AG09309 (cell line): ENCODE results near the gene MME.

ENCODE experiments used
- DNase-seq: peaks from one replicate; pipeline ENCODE4 v3.0.0-alpha.2; 2010; ENCODE audit warnings: low read depth
- H3K4me3 ChIP-seq: 2 replicates; pipeline ENCODE4 v1.5.1; 2011; ENCODE audit warnings: mild to moderate bottlenecking, low read depth, low read length, moderate library complexity; ENCODE audit not compliant: control insufficient read depth
- TF ChIP-seq, protein P1 (sequence below): IDR thresholded peaks from 2 replicates; pipeline ENCODE4 v1.5.1; 2011; ENCODE audit warnings: mild to moderate bottlenecking, low read depth, low read length, inconsistent platforms; ENCODE audit not compliant: insufficient read depth, control insufficient read depth; ENCODE audit errors: missing control alignments

The MME gene

GRCh38 chr3:155230382-155230781 is 150.3 kb downstream of the MME start:
- peak; percentile 81 for DNase-seq
- TF ChIP-seq, protein P1, sequence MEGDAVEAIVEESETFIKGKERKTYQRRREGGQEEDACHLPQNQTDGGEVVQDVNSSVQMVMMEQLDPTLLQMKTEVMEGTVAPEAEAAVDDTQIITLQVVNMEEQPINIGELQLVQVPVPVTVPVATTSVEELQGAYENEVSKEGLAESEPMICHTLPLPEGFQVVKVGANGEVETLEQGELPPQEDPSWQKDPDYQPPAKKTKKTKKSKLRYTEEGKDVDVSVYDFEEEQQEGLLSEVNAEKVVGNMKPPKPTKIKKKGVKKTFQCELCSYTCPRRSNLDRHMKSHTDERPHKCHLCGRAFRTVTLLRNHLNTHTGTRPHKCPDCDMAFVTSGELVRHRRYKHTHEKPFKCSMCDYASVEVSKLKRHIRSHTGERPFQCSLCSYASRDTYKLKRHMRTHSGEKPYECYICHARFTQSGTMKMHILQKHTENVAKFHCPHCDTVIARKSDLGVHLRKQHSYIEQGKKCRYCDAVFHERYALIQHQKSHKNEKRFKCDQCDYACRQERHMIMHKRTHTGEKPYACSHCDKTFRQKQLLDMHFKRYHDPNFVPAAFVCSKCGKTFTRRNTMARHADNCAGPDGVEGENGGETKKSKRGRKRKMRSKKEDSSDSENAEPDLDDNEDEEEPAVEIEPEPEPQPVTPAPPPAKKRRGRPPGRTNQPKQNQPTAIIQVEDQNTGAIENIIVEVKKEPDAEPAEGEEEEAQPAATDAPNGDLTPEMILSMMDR = no peak
- H3K4me3 ChIP-seq = no peak overlapping the region

DNA sequence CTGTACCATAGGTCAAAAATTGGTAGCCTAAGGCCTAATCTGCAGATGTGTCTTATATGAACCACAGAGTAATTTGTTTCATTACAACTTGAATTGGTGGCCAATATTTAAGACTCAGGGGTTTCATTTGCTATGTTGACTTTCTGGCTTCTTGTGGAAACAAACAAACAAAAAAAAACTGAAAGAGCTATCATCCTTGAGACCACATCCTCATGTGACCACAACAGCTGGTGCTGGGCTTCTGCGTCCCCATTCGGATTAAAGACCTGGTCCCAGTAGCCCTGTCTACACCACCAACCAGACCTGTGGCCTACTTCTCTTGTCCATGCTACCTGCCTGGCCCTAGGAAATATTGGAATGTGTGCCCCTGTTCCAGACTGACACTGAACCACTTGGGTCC is 151.7 kb downstream of the MME start:
- DNase-seq = no peak
- TF ChIP-seq, protein P1 = no peak
- no peak overlapping the region for H3K4me3 ChIP-seq

DNA sequence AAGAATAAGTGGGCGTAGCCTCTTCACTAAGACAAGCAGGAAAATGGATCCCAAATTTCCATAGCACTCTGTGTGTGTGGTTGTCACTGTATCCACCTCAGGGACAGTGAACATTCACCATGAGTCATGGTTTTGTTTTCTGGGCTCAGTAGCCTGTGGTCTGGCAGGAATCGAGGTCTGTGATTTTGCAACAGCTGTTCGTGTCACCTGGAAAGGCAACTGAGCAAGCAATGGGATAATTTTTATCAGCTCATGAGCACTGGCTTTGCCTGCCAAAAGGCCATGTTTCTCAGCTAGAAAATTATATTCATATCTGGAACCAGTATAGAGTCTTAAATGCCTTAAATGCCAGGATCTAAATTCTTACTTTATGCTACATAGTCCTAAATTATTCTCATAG is 152.5 kb downstream of the MME start:
- H3K4me3 ChIP-seq = no peak overlapping the region
- peak; percentile 92 for DNase-seq
- TF ChIP-seq, protein P1 = no peak

DNA sequence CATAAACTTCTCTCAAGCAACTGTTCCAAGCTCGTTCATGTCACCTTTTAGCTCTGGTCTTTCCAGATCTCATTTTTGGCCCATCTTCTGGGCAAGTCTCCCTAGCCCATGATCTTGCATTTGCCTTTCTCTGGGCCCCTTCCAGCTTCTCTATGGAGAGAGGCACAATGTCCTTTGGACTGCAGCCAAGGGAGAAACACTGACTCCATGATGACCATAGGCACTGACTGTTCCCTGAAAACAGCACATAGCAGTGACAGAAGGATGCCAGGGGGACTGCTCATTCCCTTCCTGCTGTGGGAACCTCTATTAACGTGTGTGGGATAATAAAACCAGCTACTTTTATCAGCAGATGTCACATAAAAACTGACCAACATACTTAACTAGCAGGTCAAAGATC is 153.1 kb downstream of the MME start:
- no peak overlapping the region for H3K4me3 ChIP-seq
- TF ChIP-seq, protein P1 = no peak
- DNase-seq = peak; percentile 90
